Right cardiac atrium (tissue), 5 donors: ENCODE results near the gene RAN. TPM values are rescaled to one million over a fixed set of nuclear protein-coding genes. Genes with fewer than 3 reads are reported as not detected.
"Not testable (repeated sequence)": the region's sequence is repeated elsewhere in the genome, so short reads cannot be mapped to it uniquely, and the experiment has no call there.

Source experiments
- ATAC-seq, 2 donors: fragments of 200-7000 bp; cut with Tn5 transposase; one replicate each; pipeline versions ENCODE4 v1.8.0 to v1.9.1; 2020; ENCODE audit warnings: moderate library complexity in 2 of 2, mild to moderate bottlenecking in 1 of 2
- DNase-seq, 3 donors: peaks; one replicate each; pipeline ENCODE4 v3.0.0-alpha.2; 2020
- H3K27ac ChIP-seq: one replicate; pipeline ENCODE4 v1.5.1; 2013; ENCODE audit warnings: mild to moderate bottlenecking, low read length, control low read depth, moderate library complexity
- H3K27me3 ChIP-seq: one replicate; pipeline ENCODE4 v1.6.1; 2013; ENCODE audit not compliant: control insufficient read depth, insufficient read depth
- H3K4me1 ChIP-seq: one replicate; pipeline ENCODE4 v1.6.1; 2013; ENCODE audit warnings: low read length; ENCODE audit not compliant: control insufficient read depth, insufficient read depth
- H3K4me3 ChIP-seq: one replicate; pipeline ENCODE4 v1.5.1; 2013; ENCODE audit warnings: low read length, control low read depth
- H3K9me3 ChIP-seq: one replicate; pipeline ENCODE4 v1.6.1; 2013; ENCODE audit warnings: low read length; ENCODE audit not compliant: control insufficient read depth
- WGBS: extraction: QIAGEN DNeasy Blood & Tissue Kit; methylation state at CpG from one replicate; pipeline ENCODE4 v1.1.7; 2013; 5-methylcytosine and 5-hydroxymethylcytosine counted together
- intact Hi-C, 4 donors: fragments of 100-400 bp; cut with DNase I; formaldehyde crosslinking; loops; one replicate each; pipeline versions ENCODE4 v1.11.0 to v1.14.0; 2022 to 2023
- polyA plus RNA-seq: library from polyadenylated mRNA; stranded (reverse); fragments of 200-250 nt; gene quantifications from one replicate; pipeline ENCODE4 v1.2.3, GENCODE V29; 2013
- total RNA-seq, 4 donors: library from RNA; stranded (reverse); fragmentation: NEBNext Ultra II Directional; extraction: Animal tissue kit (Norgen Biotek cat#: 25700); gene quantifications; one replicate each; pipeline ENCODE4 v1.2.1, GENCODE V29; 2021
- donor health status: healthy with polysubstance abuse.
- donor health status: DM: no; HTN: yes; CAD: no.
- donor health status: DM: no; HTN: no; CAD: no.
- donor health status: DM: no; HTN: yes; CAD: no; lungs with severe emphysema.
- donor health status: DM: yes; HTN: yes; CAD: no.

RAN gene
- total and polyA plus RNA-seq, 5 donors: 195 to 385 (median 294) TPM

DNA sequence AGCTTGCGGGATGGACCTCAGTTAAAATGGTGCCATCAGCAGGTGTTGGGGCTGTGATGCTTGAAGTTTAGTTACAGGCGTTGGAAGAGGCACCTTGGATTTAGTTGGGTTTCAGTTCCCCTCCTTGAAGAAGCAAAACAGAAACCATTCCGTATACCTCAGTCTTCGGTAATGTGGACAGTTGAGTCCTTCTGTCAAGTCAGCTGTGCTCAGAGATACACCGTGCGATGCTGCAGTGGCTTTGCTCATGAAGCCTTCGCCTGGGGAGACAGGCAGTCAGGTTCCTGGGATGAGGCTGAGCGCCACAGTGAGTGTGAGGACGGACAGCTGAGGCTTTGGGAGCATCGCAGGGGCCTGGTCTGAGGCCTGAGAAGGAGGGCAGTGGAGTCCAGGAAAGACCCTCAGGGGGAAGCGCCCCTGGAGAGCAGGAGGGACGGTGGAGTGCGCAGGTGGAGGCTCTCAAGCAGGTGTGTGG lies 7.4 kb downstream of the RAN start:
- H3K27me3 ChIP-seq: no peaks in the 10 kb centered on the region
- no peaks in the 10 kb centered on the region for H3K9me3 ChIP-seq
- no peak overlapping the region for H3K27ac ChIP-seq
- no peaks in the 10 kb centered on the region for H3K4me1 ChIP-seq
- 87% methylated on average over 13 of the region's 13 CpGs for WGBS
- H3K4me3 ChIP-seq: no peak overlapping the region
- DNase-seq: no peak
- intact Hi-C loops: no loop called here
- ATAC-seq: peak; percentile 8

DNA sequence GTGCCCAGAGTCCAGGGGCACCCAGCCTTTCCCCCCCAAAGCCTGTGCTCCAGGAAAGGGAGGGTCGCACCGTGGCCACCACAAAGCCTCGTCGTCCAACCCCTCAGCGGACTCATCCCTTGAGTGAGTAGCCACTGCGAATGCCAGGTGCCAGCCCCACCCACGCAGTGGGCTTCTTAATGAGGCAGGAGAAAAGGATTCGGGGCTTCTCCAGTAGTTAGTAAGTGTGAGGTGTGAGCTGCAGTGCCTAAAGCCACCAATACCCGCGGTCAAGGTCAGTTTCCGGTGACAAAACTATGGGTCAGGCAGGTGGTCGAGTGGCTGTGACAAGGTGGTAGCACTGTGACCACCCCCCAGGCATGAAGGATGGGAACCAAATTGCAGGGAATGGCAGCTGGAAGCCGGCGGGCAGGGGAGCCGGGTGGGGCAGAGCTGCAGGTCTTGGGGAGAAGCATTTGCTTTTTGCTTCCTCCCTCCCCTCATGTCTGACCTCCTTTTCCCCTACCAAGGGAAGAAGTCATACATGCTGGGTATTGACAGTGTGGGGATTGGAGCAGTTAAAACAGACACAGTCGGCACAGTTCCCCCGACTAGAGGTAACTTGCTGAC lies 8.0 kb downstream of the RAN start:
- Histone ChIP-seq H3K27ac (no peak overlapping the region), H3K4me3 (no peak overlapping the region), H3K4me1 (no peaks in the 10 kb centered on the region), H3K9me3 (no peaks in the 10 kb centered on the region), H3K27me3 (no peaks in the 10 kb centered on the region)
- intact Hi-C loops: no loop called here
- 70% methylated on average over 17 of the region's 17 CpGs for WGBS
- ATAC-seq (peak; percentile 22 to 34), DNase-seq (no peak)

DNA sequence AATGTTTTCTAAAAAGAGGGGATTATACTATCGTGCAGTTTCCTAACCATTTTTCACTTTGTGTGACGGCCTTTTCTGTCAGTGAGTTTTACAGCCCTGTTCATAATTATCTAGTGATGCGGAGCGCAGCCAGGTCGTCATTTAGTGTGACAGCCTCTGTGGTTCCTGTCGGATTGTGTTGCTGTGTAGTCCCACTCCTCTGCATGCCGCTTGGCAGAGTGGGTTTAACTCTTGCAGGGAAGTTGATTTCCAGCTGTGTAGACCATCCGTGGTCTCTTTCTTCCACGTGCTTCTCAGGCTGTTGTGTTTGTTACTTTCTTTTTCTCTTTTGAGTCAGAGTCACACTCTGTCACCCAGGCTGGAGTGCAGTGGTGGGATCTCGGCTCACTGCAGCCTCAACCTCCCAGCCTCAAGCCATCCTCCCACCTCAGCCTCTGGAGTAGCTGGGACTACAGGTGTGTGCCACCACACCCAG lies 8.6 kb downstream of the RAN start:
- no peaks in the 10 kb centered on the region for H3K27me3 ChIP-seq
- no peaks in the 10 kb centered on the region for H3K9me3 ChIP-seq
- WGBS: 34% methylated on average over 10 of the region's 10 CpGs
- no peak for DNase-seq
- no peak overlapping the region for H3K4me3 ChIP-seq
- ATAC-seq: no peak
- H3K27ac ChIP-seq: no peak overlapping the region
- no peaks in the 10 kb centered on the region for H3K4me1 ChIP-seq
- intact Hi-C loops: no loop called here

DNA sequence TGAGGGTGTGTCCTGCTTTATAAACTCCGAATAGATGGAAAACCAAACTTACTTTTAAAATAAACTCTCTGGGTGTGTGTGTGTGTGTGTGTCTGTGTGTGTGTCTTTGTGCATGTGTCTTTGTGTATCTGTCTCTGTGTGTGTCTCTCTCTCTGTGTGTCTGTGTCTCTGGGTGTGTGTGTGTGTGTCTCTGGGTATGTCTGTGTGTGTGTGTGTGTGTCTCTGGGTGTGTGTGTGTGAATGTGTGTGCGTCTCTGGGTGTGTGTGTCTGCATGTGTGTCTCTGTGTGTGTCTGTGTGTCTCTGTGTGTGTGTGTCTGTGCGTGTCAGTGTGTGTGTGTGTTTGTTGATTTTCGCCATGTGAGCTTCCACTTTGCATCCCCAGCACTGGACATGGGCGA lies 9.2 kb downstream of the RAN start:
- no peaks in the 10 kb centered on the region for H3K4me1 ChIP-seq
- H3K9me3 ChIP-seq: no peaks in the 10 kb centered on the region
- DNase-seq: no peak
- ATAC-seq: no peak
- H3K4me3 ChIP-seq: no peak overlapping the region
- no peak overlapping the region for H3K27ac ChIP-seq
- intact Hi-C loops: no loop called here
- no peaks in the 10 kb centered on the region for H3K27me3 ChIP-seq
- WGBS: 86% methylated on average over 5 of the region's 5 CpGs

DNA sequence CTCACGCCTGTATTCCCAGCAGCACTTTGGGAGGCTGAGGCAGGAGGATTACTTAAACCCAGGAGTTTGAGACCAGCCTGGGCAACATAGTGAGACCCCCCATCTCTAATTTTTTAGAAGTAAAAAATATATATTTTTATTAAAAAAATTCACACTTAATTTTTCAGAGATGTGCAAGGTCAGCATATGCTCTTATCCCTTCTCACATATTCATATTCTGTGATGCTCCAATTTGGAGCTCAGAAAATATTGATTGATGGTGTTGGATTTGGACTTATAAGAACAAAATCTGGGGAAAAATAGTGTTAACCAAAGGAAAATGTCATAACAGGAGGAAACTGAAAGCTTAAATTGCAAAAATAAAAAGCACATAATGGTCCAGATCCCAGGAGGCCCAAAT lies 9.7 kb downstream of the RAN start:
- Histone ChIP-seq H3K27me3 (no peaks in the 10 kb centered on the region), H3K4me3 (no peak overlapping the region), H3K27ac (no peak overlapping the region), H3K9me3 (no peaks in the 10 kb centered on the region), H3K4me1 (no peaks in the 10 kb centered on the region)
- 88% methylated on average over 1 of the region's 1 CpG for WGBS
- intact Hi-C loops: no loop called here
- no peak for DNase-seq
- no peak for ATAC-seq

DNA sequence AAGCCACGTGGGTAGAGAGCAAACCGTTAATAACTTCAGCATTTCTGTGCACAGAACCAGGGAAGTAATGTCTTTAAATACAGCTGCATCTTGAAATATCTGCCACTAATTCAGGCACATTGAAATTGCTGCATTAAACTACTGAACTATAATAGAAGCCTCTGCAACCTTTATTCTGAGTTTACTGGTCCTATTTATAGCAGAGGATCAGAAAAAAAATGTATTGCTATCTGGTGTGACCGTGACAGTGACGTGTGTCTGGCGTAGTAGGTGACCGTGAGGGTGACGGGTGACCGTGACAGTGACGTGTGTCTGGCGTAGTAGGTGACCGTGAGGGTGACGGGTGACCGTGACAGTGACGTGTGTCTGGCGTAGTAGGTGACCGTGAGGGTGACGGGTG lies 15.3 kb downstream of the RAN start:
- H3K4me1 ChIP-seq, H3K4me3 ChIP-seq, H3K27me3 ChIP-seq, H3K9me3 ChIP-seq, H3K27ac ChIP-seq, DNase-seq, intact Hi-C loops: not testable (repeated sequence)
- peak in 1 of 2 donors; percentile 47 for ATAC-seq
- 59% methylated on average over 10 of the region's 17 CpGs for WGBS

DNA sequence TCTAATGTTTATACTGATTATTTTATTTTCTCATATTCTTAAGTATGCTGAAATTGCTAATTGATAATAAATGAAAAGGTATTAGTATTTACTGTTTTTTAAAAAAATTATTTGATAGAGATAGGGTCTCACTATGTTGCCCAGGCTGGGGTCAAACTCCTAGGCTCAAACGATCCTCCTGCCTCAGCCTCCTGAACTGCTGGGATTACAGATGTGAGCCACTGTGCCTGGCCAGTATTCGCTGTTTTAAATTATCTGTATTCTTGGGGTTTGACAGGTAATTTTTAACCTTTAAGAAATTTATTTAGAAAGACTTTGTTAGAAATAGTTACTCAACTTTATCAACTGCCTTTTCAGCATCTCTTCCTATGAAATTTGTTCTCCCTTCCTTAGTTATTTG lies 32.2 kb downstream of the RAN start:
- no peaks in the 10 kb centered on the region for H3K4me1 ChIP-seq
- H3K9me3 ChIP-seq: no peaks in the 10 kb centered on the region
- H3K4me3 ChIP-seq: no peak overlapping the region
- no peaks in the 10 kb centered on the region for H3K27me3 ChIP-seq
- WGBS: 90% methylated on average over 2 of the region's 2 CpGs
- ATAC-seq: no peak
- DNase-seq: no peak
- no peak overlapping the region for H3K27ac ChIP-seq
- intact Hi-C loops: no loop called here

DNA sequence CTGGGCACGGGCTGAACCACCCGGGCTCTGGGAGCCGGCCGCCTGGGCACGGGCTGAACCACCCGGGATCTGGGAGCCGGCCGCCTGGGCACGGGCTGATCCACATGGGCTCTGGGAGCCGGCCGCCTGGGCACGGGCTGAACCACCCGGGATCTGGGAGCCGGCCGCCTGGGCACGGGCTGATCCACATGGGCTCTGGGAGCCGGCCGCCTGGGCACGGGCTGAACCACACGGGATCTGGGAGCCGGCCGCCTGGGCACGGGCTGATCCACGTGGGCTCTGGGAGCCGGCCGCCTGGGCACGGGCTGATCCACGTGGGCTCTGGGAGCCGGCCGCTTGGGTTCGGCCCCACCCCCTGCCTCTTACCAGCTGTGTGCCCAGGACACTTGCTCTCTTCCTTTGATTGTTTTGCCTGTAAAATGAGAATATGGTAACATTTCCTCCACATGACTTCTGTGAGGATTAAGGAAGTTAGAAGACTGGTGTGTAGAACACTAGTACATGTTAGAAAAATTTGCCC lies 33.1 kb downstream of the RAN start:
- DNase-seq, ATAC-seq, H3K9me3 ChIP-seq, H3K27ac ChIP-seq, H3K27me3 ChIP-seq, H3K4me3 ChIP-seq, intact Hi-C loops, H3K4me1 ChIP-seq: not testable (repeated sequence)
- WGBS: 89% methylated on average over 31 of the region's 31 CpGs

DNA sequence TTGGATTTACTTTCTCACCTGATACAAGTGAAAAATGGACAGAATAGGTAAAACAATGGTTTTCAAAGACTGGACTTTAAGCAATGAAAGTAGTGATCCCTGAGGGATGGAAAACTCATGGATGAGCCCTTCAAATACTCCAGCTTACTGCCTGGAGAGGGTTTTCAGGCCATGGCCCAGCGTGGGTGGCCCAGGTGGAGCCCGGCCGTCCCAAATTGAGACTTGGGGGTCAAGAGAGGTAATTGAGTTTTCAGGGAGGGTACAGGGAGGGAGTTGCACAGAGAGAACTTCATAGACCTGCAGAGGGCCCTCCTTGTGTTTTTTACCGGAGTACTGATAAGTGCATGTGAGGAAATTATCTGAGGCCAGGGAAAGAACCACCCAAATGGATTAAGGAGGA lies 37.2 kb downstream of the RAN start:
- WGBS: 77% methylated on average over 4 of the region's 4 CpGs
- Histone ChIP-seq H3K4me1 (no peaks in the 10 kb centered on the region), H3K27me3 (no peaks in the 10 kb centered on the region), H3K4me3 (no peak overlapping the region), H3K9me3 (no peaks in the 10 kb centered on the region), H3K27ac (no peak overlapping the region)
- intact Hi-C loops: no loop called here
- no peak for ATAC-seq
- no peak for DNase-seq

DNA sequence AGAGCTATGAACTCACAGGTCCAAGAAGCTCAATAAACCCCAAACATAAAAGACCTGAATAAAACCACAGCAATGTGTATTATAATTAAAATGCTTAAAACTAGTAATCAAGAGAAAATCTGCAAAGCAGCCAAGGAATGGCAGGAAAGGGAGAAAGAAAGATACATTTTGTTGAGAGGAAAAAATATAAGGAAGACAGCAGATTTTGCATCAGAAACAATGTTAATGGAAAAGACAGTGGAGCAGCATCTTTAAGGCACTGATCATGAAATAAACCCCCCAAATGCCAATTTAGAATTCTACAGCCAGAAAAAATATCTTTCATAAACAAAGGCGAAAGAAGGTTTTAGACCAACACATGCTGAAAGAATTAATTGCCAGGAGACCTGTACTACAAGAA lies 39.3 kb downstream of the RAN start:
- no peaks in the 10 kb centered on the region for H3K27me3 ChIP-seq
- intact Hi-C loops: loop anchor here in 1 of 4 donors (10.0 kb wide), 1 partner anchor 224 kb away; no protein-coding TSS in a partner anchor
- H3K4me1 ChIP-seq: no peaks in the 10 kb centered on the region
- no peak for DNase-seq
- no peak for ATAC-seq
- no peaks in the 10 kb centered on the region for H3K9me3 ChIP-seq
- no peak overlapping the region for H3K27ac ChIP-seq
- no peak overlapping the region for H3K4me3 ChIP-seq
- WGBS: 46% methylated on average over 1 of the region's 1 CpG

DNA sequence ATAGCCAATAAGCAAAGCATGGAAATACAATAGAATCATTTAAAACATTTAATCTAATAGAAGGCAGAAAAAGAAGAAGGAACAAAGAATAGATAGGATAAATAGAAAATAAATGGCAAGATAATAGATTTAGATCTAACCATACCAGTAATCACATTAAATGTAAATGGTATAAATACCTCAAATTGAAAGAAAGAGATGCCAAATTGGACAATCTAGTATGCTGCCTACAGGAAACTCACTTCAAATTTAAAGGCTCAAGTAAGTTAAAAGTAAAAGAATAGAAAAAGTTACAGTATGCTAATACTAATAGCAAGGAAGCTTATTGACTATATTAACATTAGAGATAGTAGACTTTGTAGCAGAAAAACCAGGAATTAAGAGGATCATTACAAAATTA lies 40.1 kb downstream of the RAN start:
- H3K9me3 ChIP-seq: no peaks in the 10 kb centered on the region
- H3K27ac ChIP-seq: no peak overlapping the region
- intact Hi-C loops: loop anchor here in 1 of 4 donors (10.0 kb wide), 1 partner anchor 223 kb away; no protein-coding TSS in a partner anchor
- H3K27me3 ChIP-seq: no peaks in the 10 kb centered on the region
- DNase-seq (no peak), ATAC-seq (no peak)
- H3K4me3 ChIP-seq: no peak overlapping the region
- H3K4me1 ChIP-seq: no peaks in the 10 kb centered on the region
